ENCODE results near the gene HIGD1A. TPM values are rescaled to one million over a fixed set of nuclear protein-coding genes. Genes with fewer than 3 reads are reported as not detected.

HIGD1A gene
- polyA plus RNA-seq, 1 of the 3 experiments (the other 2 are of a cell fraction), result 72.1 TPM

- Histone ChIP-seq H3K9me3 (no peaks in the 10 kb centered on the region), H3K4me3 (ENCODE audit: low read depth in 2 of 2, low read length in 1 of 2) (no peak overlapping the region), H3K9ac (no peak overlapping the region), H3F3A (replicated peaks; ENCODE audit: insufficient read depth) (peaks cover 12% of the 10 kb centered on the region), H3K79me2 (ENCODE audit: insufficient read depth) (no peaks in the 10 kb centered on the region), H3K27ac (ENCODE audit: low read depth in 2 of 2, low read length in 1 of 2) (peak overlapping the region; percentile 12 to 64; a peak in 2 of 4 replicates), H3K4me2 (peak overlapping the region; percentile 12; the same call in 1 of the 2 replicates), H3K9me2 (no peaks in the 10 kb centered on the region), H3K4me1 (ENCODE audit: control insufficient read depth in 1 of 2, insufficient read depth in 2 of 2, low read depth in 1 of 2, low read length in 1 of 2) (peaks cover 0 to 11% of the 10 kb centered on the region in 2 experiments; a peak in 2 of 4 replicates), H2AFZ (ENCODE audit: low read depth) (no peak overlapping the region), H3K36me3 (replicated peaks in 1 of 2; ENCODE audit: control insufficient read depth in 1 of 2, insufficient read depth in 2 of 2, low read length in 1 of 2) (no peaks in the 10 kb centered on the region), H3K27me3 (ENCODE audit: insufficient read depth) (no peaks in the 10 kb centered on the region), H4K20me1 (ENCODE audit: insufficient read depth) (no peaks in the 10 kb centered on the region)
- DNase-seq, result peak; percentile 54
- ChIA-PET CTCF (interaction anchor here (0.6 to 6.3 kb wide), 19 partner anchors 9 to 630 kb away, joined by 3 to 38 read pairs (median 4); partner anchors contain the start of genes ACKR2 and HIGD1A), POLR2A (interaction anchor here (0.5 to 1.1 kb wide), 2 partner anchors 15 to 165 kb away, joined by 3 to 5 read pairs; partner anchors contain the start of gene HIGD1A)
- TF ChIP-seq, protein P1, sequence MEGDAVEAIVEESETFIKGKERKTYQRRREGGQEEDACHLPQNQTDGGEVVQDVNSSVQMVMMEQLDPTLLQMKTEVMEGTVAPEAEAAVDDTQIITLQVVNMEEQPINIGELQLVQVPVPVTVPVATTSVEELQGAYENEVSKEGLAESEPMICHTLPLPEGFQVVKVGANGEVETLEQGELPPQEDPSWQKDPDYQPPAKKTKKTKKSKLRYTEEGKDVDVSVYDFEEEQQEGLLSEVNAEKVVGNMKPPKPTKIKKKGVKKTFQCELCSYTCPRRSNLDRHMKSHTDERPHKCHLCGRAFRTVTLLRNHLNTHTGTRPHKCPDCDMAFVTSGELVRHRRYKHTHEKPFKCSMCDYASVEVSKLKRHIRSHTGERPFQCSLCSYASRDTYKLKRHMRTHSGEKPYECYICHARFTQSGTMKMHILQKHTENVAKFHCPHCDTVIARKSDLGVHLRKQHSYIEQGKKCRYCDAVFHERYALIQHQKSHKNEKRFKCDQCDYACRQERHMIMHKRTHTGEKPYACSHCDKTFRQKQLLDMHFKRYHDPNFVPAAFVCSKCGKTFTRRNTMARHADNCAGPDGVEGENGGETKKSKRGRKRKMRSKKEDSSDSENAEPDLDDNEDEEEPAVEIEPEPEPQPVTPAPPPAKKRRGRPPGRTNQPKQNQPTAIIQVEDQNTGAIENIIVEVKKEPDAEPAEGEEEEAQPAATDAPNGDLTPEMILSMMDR (IDR thresholded peaks at IDR 0.05), result peak; percentile 28; the same call in 1 of the 2 replicates
- TF ChIP-seq RFX5 (IDR thresholded peaks at IDR 0.05; ENCODE audit: low read length), result no peak
- 5% methylated on average over 2 of the region's 2 CpGs for WGBS (ENCODE audit: low lambda C conversion rate)
Measured at GRCh38 chr3:42819351-42819965, 15.2 kb upstream of the HIGD1A start.

GRCh38 chr3:42815826-42816225 is 11.5 kb upstream of the HIGD1A start:
- Histone ChIP-seq H3K4me3 (ENCODE audit: low read depth in 2 of 2, low read length in 1 of 2) (no peak overlapping the region), H3K4me1 (ENCODE audit: control insufficient read depth in 1 of 2, insufficient read depth in 2 of 2, low read depth in 1 of 2, low read length in 1 of 2) (peaks cover 0 to 8% of the 10 kb centered on the region in 2 experiments; a peak in 2 of 4 replicates), H3K27me3 (ENCODE audit: insufficient read depth) (no peaks in the 10 kb centered on the region), H3K4me2 (no peak overlapping the region), H3K36me3 (replicated peaks in 1 of 2; ENCODE audit: control insufficient read depth in 1 of 2, insufficient read depth in 2 of 2, low read length in 1 of 2) (no peaks in the 10 kb centered on the region), H4K20me1 (ENCODE audit: insufficient read depth) (no peaks in the 10 kb centered on the region), H2AFZ (ENCODE audit: low read depth) (no peak overlapping the region), H3K27ac (ENCODE audit: low read depth in 2 of 2, low read length in 1 of 2) (no peak overlapping the region), H3K9me2 (no peaks in the 10 kb centered on the region), H3K9me3 (no peaks in the 10 kb centered on the region), H3K9ac (no peak overlapping the region), H3K79me2 (ENCODE audit: insufficient read depth) (no peaks in the 10 kb centered on the region), H3F3A (replicated peaks; ENCODE audit: insufficient read depth) (peaks cover 12% of the 10 kb centered on the region)
- ChIA-PET POLR2A (no interaction called here), CTCF (interaction anchor here (0.8 to 4.4 kb wide), 4 partner anchors 14 to 36 kb away, joined by 3 to 17 read pairs (median 4); no protein-coding TSS in a partner anchor)
- WGBS (ENCODE audit: low lambda C conversion rate), result 43% methylated on average over 2 of the region's 2 CpGs
- TF ChIP-seq NRF1 (IDR thresholded peaks at IDR 0.05; ENCODE audit: low read depth, low read length) (no peak), NFIC (IDR thresholded peaks at IDR 0.05; ENCODE audit: borderline replicate concordance) (no peak), ZBTB33 (IDR thresholded peaks at IDR 0.05; ENCODE audit: borderline replicate concordance, low read depth) (no peak), GATA2 (CRISPR knock-in tag; IDR thresholded peaks at IDR 0.05) (no peak), POLR2AphosphoS5 (IDR thresholded peaks at IDR 0.05; ENCODE audit: low read depth, low read length) (no peak), SIN3A (IDR thresholded peaks at IDR 0.05; ENCODE audit: borderline replicate concordance, low read depth, low read length) (no peak), TEAD4 (IDR thresholded peaks at IDR 0.05; ENCODE audit: borderline replicate concordance, insufficient read depth) (no peak), RCOR1 (IDR thresholded peaks at IDR 0.05; ENCODE audit: low read length) (no peak), TAF1 (IDR thresholded peaks at IDR 0.05; ENCODE audit: borderline replicate concordance, low read depth, low read length) (no peak), JUND (IDR thresholded peaks at IDR 0.05) (no peak), EP300 (IDR thresholded peaks at IDR 0.05; ENCODE audit: borderline replicate concordance in 1 of 2, low read depth in 1 of 2, low read length in 1 of 2) (no peak), RFX5 (IDR thresholded peaks at IDR 0.05; ENCODE audit: low read length) (no peak), CHD2 (IDR thresholded peaks at IDR 0.05; ENCODE audit: low read length, partially characterized antibody) (no peak)
- TF ChIP-seq, protein P2, sequence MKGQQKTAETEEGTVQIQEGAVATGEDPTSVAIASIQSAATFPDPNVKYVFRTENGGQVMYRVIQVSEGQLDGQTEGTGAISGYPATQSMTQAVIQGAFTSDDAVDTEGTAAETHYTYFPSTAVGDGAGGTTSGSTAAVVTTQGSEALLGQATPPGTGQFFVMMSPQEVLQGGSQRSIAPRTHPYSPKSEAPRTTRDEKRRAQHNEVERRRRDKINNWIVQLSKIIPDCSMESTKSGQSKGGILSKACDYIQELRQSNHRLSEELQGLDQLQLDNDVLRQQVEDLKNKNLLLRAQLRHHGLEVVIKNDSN (IDR thresholded peaks at IDR 0.05; ENCODE audit: borderline replicate concordance, low read depth), result no peak
- TF ChIP-seq, protein P3, sequence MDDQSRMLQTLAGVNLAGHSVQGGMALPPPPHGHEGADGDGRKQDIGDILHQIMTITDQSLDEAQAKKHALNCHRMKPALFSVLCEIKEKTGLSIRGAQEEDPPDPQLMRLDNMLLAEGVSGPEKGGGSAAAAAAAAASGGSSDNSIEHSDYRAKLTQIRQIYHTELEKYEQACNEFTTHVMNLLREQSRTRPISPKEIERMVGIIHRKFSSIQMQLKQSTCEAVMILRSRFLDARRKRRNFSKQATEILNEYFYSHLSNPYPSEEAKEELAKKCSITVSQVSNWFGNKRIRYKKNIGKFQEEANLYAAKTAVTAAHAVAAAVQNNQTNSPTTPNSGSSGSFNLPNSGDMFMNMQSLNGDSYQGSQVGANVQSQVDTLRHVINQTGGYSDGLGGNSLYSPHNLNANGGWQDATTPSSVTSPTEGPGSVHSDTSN (IDR thresholded peaks at IDR 0.05), result no peak
- TF ChIP-seq, protein P4, sequence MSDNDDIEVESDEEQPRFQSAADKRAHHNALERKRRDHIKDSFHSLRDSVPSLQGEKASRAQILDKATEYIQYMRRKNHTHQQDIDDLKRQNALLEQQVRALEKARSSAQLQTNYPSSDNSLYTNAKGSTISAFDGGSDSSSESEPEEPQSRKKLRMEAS (IDR thresholded peaks at IDR 0.05; ENCODE audit: low read depth), result no peak
- TF ChIP-seq, protein P1 (IDR thresholded peaks at IDR 0.05), result no peak
- DNase-seq, result no peak

All from SK-N-SH (cell line).